Neural progenitor cell (in vitro differentiated cells): ENCODE results near the gene RBM8A.
A peak's percentile ranks its signal among the peaks of the same experiment; 100 is the strongest.

Experiments used
- CTCF ChIP-seq: fragments of 200-600 bp; sonication (generic); IDR thresholded peaks from 2 replicates; pipeline ENCODE4 v1.5.1; 2017; ENCODE audit warnings: antibody characterized with exemption, mild to moderate bottlenecking
- EZH2 ChIP-seq: fragments of 200-600 bp; sonication (generic); IDR thresholded peaks from 2 replicates; pipeline ENCODE4 v1.6.1; 2017; ENCODE audit warnings: antibody characterized with exemption, mild to moderate bottlenecking, moderate library complexity

GRCh38 chr1:145960468-145961108 lies 33.3 kb upstream of the RBM8A start:
- TF ChIP-seq EZH2, result no peak
- TF ChIP-seq CTCF, result peak; percentile 33
